Epithelial cell of proximal tubule (primary cell): ENCODE measurements around the gene LGALS16. TPM values are rescaled to one million over a fixed set of nuclear protein-coding genes. Genes with fewer than 3 reads are reported as not detected.
"Not testable (repeated sequence)": the region's sequence is repeated elsewhere in the genome, so short reads cannot be mapped to it uniquely, and the experiment has no call there.

Experiments
- DNase-seq: peaks from one replicate; pipeline ENCODE4 v3.0.0-alpha.2; 2011; ENCODE audit warnings: low read depth
- H3K4me3 ChIP-seq: 2 replicates; pipeline ENCODE4 v1.5.1; 2011; ENCODE audit warnings: low read depth, mild to moderate bottlenecking, low read length
- CTCF ChIP-seq: conservative IDR thresholded peaks from 2 replicates; pipeline ENCODE4 v1.5.1; 2012; ENCODE audit warnings: low read depth, mild to moderate bottlenecking, low read length
- total RNA-seq: library from RNA; depleted of rRNA; stranded (reverse); fragments of >200 nt; gene quantifications from 2 replicates; pipeline ENCODE4 v1.2.3, GENCODE V29; 2015

LGALS16 gene
- total RNA-seq, 1 donor from 2014 or later: not detected

- H3K4me3 ChIP-seq: no peak overlapping the region
- DNase-seq: no peak
- TF ChIP-seq CTCF: no peak
Observed at GRCh38 chr19:39659791-39660190, 4.1 kb downstream of the LGALS16 start.

GRCh38 chr19:39660661-39661060 is 4.9 kb downstream of the LGALS16 start:
- DNase-seq: no peak
- TF ChIP-seq CTCF: no peak
- no peak overlapping the region for H3K4me3 ChIP-seq

- H3K4me3 ChIP-seq: no peak overlapping the region
- no peak for TF ChIP-seq CTCF
- DNase-seq: no peak
Observed at GRCh38 chr19:39661565-39661964, 5.9 kb downstream of the LGALS16 start.

- H3K4me3 ChIP-seq, DNase-seq: not testable (repeated sequence)
Observed at GRCh38 chr19:39669860-39670259, 14.1 kb downstream of the LGALS16 start.

GRCh38 chr19:39670998-39671397 is 15.3 kb downstream of the LGALS16 start:
- DNase-seq: no peak
- no peak for TF ChIP-seq CTCF
- H3K4me3 ChIP-seq: no peak overlapping the region

- TF ChIP-seq CTCF: peak; percentile 74
- peak; percentile 20 for DNase-seq
- no peak overlapping the region for H3K4me3 ChIP-seq
Observed at GRCh38 chr19:39671739-39672363, 16.1 kb downstream of the LGALS16 start.

- no peak for TF ChIP-seq CTCF
Observed at GRCh38 chr19:39672473-39672872, 16.8 kb downstream of the LGALS16 start.

GRCh38 chr19:39673862-39674261 is 18.1 kb downstream of the LGALS16 start:
- TF ChIP-seq CTCF: peak; percentile 12
- not testable (repeated sequence) for DNase-seq, H3K4me3 ChIP-seq

More at GRCh38 chr19:39672473-39672872, 16.8 kb downstream of the LGALS16 start:
- no peak for DNase-seq
- H3K4me3 ChIP-seq: no peak overlapping the region
